ENCODE results near the gene CHCHD3.

DNA sequence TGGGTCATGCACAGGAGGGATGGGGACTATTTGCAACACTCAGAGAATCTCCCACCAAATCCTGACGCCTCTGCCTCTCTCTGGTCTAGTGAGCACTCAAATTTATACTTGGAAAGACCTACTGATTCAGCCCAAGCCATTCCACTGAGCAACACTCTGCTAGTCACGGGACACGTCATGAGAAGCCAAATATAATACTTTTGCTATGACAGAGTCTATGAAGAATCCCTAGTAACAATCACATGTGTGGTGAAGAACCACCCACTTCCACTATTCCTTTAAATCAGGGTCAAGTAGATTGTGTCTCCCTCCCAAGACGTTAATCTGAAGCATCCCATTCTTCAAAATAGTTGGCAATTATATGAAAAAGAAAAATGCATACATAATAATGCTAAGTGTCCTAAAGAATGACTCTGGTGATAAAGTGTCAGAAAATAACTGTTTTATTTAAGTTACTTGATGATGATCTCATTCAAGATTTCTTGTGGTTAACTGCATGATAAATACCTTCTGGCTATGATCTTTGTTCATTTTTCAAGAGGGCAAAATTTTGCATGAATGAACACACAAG is 28.5 kb downstream of the CHCHD3 start:
- TF ChIP-seq, protein P1, sequence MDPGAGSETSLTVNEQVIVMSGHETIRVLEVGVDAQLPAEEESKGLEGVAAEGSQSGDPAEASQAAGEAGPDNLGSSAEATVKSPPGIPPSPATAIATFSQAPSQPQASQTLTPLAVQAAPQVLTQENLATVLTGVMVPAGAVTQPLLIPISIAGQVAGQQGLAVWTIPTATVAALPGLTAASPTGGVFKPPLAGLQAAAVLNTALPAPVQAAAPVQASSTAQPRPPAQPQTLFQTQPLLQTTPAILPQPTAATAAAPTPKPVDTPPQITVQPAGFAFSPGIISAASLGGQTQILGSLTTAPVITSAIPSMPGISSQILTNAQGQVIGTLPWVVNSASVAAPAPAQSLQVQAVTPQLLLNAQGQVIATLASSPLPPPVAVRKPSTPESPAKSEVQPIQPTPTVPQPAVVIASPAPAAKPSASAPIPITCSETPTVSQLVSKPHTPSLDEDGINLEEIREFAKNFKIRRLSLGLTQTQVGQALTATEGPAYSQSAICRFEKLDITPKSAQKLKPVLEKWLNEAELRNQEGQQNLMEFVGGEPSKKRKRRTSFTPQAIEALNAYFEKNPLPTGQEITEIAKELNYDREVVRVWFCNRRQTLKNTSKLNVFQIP (CRISPR knock-in tag; IDR thresholded peaks at IDR 0.05; ENCODE audit: borderline replicate concordance, low read depth): no peak
- TF ChIP-seq PATZ1 (CRISPR knock-in tag; IDR thresholded peaks at IDR 0.05; ENCODE audit: borderline replicate concordance) (no peak), ZFP30 (CRISPR knock-in tag; IDR thresholded peaks at IDR 0.05) (no peak), GLIS3 (CRISPR knock-in tag; IDR thresholded peaks at IDR 0.05) (no peak), BACH2 (CRISPR knock-in tag; IDR thresholded peaks at IDR 0.05; ENCODE audit: borderline replicate concordance) (no peak), TOX (CRISPR knock-in tag; IDR thresholded peaks at IDR 0.05; ENCODE audit: borderline replicate concordance) (no peak)

Measured in SK-N-SH treated with all-trans-retinoic acid at 6 μM for 48 hours (cell line).